CD14-positive monocyte (primary cell): Measurements from ENCODE around the gene TMEM19. TPM values are rescaled to one million over a fixed set of nuclear protein-coding genes. Genes with fewer than 3 reads are reported as not detected.

ENCODE experiments used
- DNase-seq, 3 donors: peaks; one replicate each; pipeline ENCODE4 v3.0.0-alpha.2; 2011 to 2022
- H2AFZ ChIP-seq: 2 replicates; pipeline ENCODE4 v1.6.0; 2012; ENCODE audit warnings: mild to moderate bottlenecking, low read depth, low read length, inconsistent platforms; ENCODE audit not compliant: insufficient read depth, poor library complexity, severe bottlenecking
- H3K27ac ChIP-seq, 2 donors: 1 replicate in 1 of 2; 2 replicates in 1 of 2; pipeline ENCODE4 v1.5.1; 2012 to 2013; ENCODE audit warnings: low read length in 2 of 2, control low read depth in 1 of 2, inconsistent platforms in 1 of 2, low read depth in 1 of 2, mild to moderate bottlenecking in 1 of 2
- H3K27me3 ChIP-seq, 2 donors: one replicate each; pipeline versions ENCODE4 v1.6.0 to v1.6.1; 2011 to 2013; ENCODE audit warnings: low read length in 2 of 2; ENCODE audit not compliant: control insufficient read depth in 2 of 2, insufficient read depth in 2 of 2
- H3K36me3 ChIP-seq, 2 donors: replicated peaks in 1 of 2; 1 replicate in 1 of 2; 2 replicates in 1 of 2; pipeline versions ENCODE4 v1.5.1 to v1.6.1; 2012 to 2013; ENCODE audit warnings: low read length in 2 of 2, control low read depth in 1 of 2, inconsistent platforms in 1 of 2, mild to moderate bottlenecking in 1 of 2; ENCODE audit not compliant: insufficient read depth in 2 of 2, control insufficient read depth in 1 of 2
- H3K4me1 ChIP-seq, 2 donors: 1 replicate in 1 of 2; 2 replicates in 1 of 2; pipeline versions ENCODE4 v1.5.1 to v1.6.1; 2012 to 2013; ENCODE audit warnings: low read length in 2 of 2, control low read depth in 1 of 2, inconsistent platforms in 1 of 2, mild to moderate bottlenecking in 1 of 2, moderate library complexity in 1 of 2; ENCODE audit not compliant: insufficient read depth in 2 of 2, control insufficient read depth in 1 of 2
- H3K4me2 ChIP-seq: replicated peaks from 2 replicates; pipeline ENCODE3; 2012; ENCODE audit warnings: low read length, moderate library complexity, mild to moderate bottlenecking; ENCODE audit not compliant: poor library complexity, severe bottlenecking; ENCODE audit errors: extremely low read depth
- H3K4me3 ChIP-seq, 3 experiments: fragments of 200-600 bp in 1 of 3; sonication (generic) in 1 of 3; replicated peaks in 1 of 3; 1 replicate in 2 of 3; 2 replicates in 1 of 3; pipeline ENCODE4 v1.5.1; 2011 to 2013; ENCODE audit warnings: low read length in 3 of 3, mild to moderate bottlenecking in 3 of 3, control low read depth in 2 of 3, low read depth in 2 of 3, inconsistent platforms in 1 of 3, moderate library complexity in 1 of 3
- H3K79me2 ChIP-seq: 2 replicates; pipeline ENCODE4 v1.6.0; 2012; ENCODE audit warnings: mild to moderate bottlenecking, control low read depth, inconsistent platforms, low read length, moderate library complexity; ENCODE audit not compliant: insufficient read depth
- H3K9ac ChIP-seq: 2 replicates; pipeline ENCODE4 v1.6.0; 2017; ENCODE audit warnings: low read length, mild to moderate bottlenecking; ENCODE audit not compliant: insufficient read depth, poor library complexity, severe bottlenecking
- H3K9me3 ChIP-seq, 2 donors: replicated peaks in 1 of 2; 1 replicate in 1 of 2; 2 replicates in 1 of 2; pipeline versions ENCODE4 v1.5.1 to v1.6.1; 2012 to 2013; ENCODE audit warnings: low read length in 2 of 2, control low read depth in 1 of 2; ENCODE audit not compliant: control insufficient read depth in 1 of 2, insufficient read depth in 1 of 2
- H4K20me1 ChIP-seq: 2 replicates; pipeline ENCODE4 v1.6.0; 2012; ENCODE audit warnings: mild to moderate bottlenecking, low read length, control low read depth, moderate library complexity; ENCODE audit not compliant: insufficient read depth
- H3K27ac Mint-ChIP-seq, 7 donors: one replicate each; pipeline ENCODE4 v1.8.0; 2020; ENCODE audit warnings: mild to moderate bottlenecking in 7 of 7, mixed read lengths in 7 of 7, moderate library complexity in 6 of 7, inconsistent platforms in 2 of 7
- H3K27me3 Mint-ChIP-seq, 3 donors: one replicate each; pipeline ENCODE4 v1.8.0; 2021 to 2022; ENCODE audit warnings: low read depth in 3 of 3, mild to moderate bottlenecking in 3 of 3, mixed read lengths in 3 of 3, moderate library complexity in 3 of 3, inconsistent platforms in 1 of 3
- H3K36me3 Mint-ChIP-seq, 2 donors: one replicate each; pipeline ENCODE4 v1.8.0; 2020; ENCODE audit warnings: mixed read lengths in 2 of 2, inconsistent platforms in 1 of 2, mild to moderate bottlenecking in 1 of 2
- H3K4me1 Mint-ChIP-seq: one replicate; pipeline ENCODE4 v1.8.0; 2020; ENCODE audit warnings: mild to moderate bottlenecking, mixed read lengths
- H3K4me3 Mint-ChIP-seq, 2 donors: one replicate each; pipeline ENCODE4 v1.8.0; 2020; ENCODE audit warnings: mild to moderate bottlenecking in 2 of 2, mixed read lengths in 2 of 2, moderate library complexity in 1 of 2
- H3K9me3 Mint-ChIP-seq, 7 donors: one replicate each; pipeline ENCODE4 v1.8.0; 2020 to 2022; ENCODE audit warnings: mixed read lengths in 7 of 7, mild to moderate bottlenecking in 6 of 7, moderate library complexity in 6 of 7, inconsistent platforms in 2 of 7
- CTCF ChIP-seq: fragments of 200-600 bp; IDR thresholded peaks from one replicate; pipeline ENCODE4 v1.8.0; 2022; ENCODE audit warnings: antibody characterized with exemption, mild to moderate bottlenecking
- WGBS: methylation state at CpG from one replicate; pipeline ENCODE4 v1.1.5; 2013; ENCODE audit warnings: missing lambda C conversion rate; ENCODE audit not compliant: insufficient coverage; 5-methylcytosine and 5-hydroxymethylcytosine counted together
- intact Hi-C, 2 donors: fragments of 100-400 bp; cut with micrococcal nuclease; formaldehyde crosslinking; loops; one replicate each; pipeline versions ENCODE4 v1.15.0 to v1.15.1; 2023
- polyA plus RNA-seq, 3 donors: library from polyadenylated mRNA; depleted of rRNA in 1 of 3; unstranded in 2 of 3; stranded (reverse) in 1 of 3; fragments of 300-500 nt in 2 of 3; fragments of >200 nt in 1 of 3; fragmentation: Illumina TruSeq in 2 of 3; gene quantifications; 1 replicate in 2 of 3; 2 replicates in 1 of 3; pipeline ENCODE4 v1.2.3, GENCODE V29; 2012 to 2021

Gene TMEM19
- polyA plus RNA-seq, 3 donors, result 9.1 to 39.7 (median 25.4) TPM

- Histone ChIP-seq H3K9me3 (peaks cover 0 to 4% of the 10 kb centered on the region in 2 donors), H3K9ac (no peak overlapping the region), H3K4me1 (peaks cover 9 to 28% of the 10 kb centered on the region in 2 donors), H2AFZ (no peak overlapping the region), H3K27ac (peak overlapping the region in 1 of 2 donors; percentile 27), H3K36me3 (peaks cover 47 to 83% of the 10 kb centered on the region in 2 donors), H3K4me2 (no peak overlapping the region), H3K27me3 (no peaks in the 10 kb centered on the region), H3K79me2 (peaks cover 100% of the 10 kb centered on the region), H3K4me3 (no peak overlapping the region), H4K20me1 (peaks cover 100% of the 10 kb centered on the region)
- DNase-seq, result no peak
- TF ChIP-seq CTCF, result no peak
- Mint-ChIP-seq H3K27ac (no peak overlapping the region), H3K36me3 (peaks cover 10 to 31% of the 10 kb centered on the region in 2 donors), H3K9me3 (peaks cover 0 to 7% (median 0%) of the 10 kb centered on the region in 7 donors), H3K4me3 (no peak overlapping the region), H3K27me3 (no peaks in the 10 kb centered on the region), H3K4me1 (peaks cover 28% of the 10 kb centered on the region)
- WGBS, result no CpG with 5 or more reads among the region's 2 CpGs
- intact Hi-C loops, result no loop called here
Observed at GRCh38 chr12:71653137-71653536, 32.7 kb upstream of the TMEM19 start.

GRCh38 chr12:71654200-71654599 is 31.7 kb upstream of the TMEM19 start:
- Histone ChIP-seq H2AFZ (no peak overlapping the region), H3K27me3 (no peaks in the 10 kb centered on the region), H3K9ac (no peak overlapping the region), H3K36me3 (peaks cover 58 to 87% of the 10 kb centered on the region in 2 donors), H3K27ac (no peak overlapping the region), H4K20me1 (peaks cover 100% of the 10 kb centered on the region), H3K4me1 (peaks cover 6 to 23% of the 10 kb centered on the region in 2 donors), H3K79me2 (peaks cover 100% of the 10 kb centered on the region), H3K4me3 (no peak overlapping the region), H3K4me2 (no peak overlapping the region), H3K9me3 (peaks cover 0 to 4% of the 10 kb centered on the region in 2 donors)
- intact Hi-C loops, result no loop called here
- Mint-ChIP-seq H3K27ac (no peak overlapping the region), H3K4me1 (peaks cover 26% of the 10 kb centered on the region), H3K27me3 (no peaks in the 10 kb centered on the region), H3K36me3 (peaks cover 19 to 36% of the 10 kb centered on the region in 2 donors), H3K9me3 (peaks cover 0 to 7% (median 0%) of the 10 kb centered on the region in 7 donors), H3K4me3 (no peak overlapping the region)
- no peak for DNase-seq
- 100% methylated on average over 2 of the region's 3 CpGs for WGBS
- TF ChIP-seq CTCF, result no peak
